ENCODE data around the gene HERC2. TPM values are rescaled to one million over a fixed set of nuclear protein-coding genes. Genes with fewer than 3 reads are reported as not detected.

HERC2 gene
- total RNA-seq, 1 experiment from 2014 or later = 69.2 TPM

- H4K8ac ChIP-seq (replicated peaks; ENCODE audit: insufficient read length, low read depth, low read length) = no peak overlapping the region
- no peak overlapping the region for H3K4me3 Mint-ChIP-seq
- peaks cover 48 to 68% (median 62%) of the 10 kb centered on the region in 3 experiments for H3K36me3 Mint-ChIP-seq (ENCODE audit: insufficient read depth in 1 of 3, low read depth in 3 of 3)
- H3K23ac ChIP-seq (ENCODE audit: insufficient read length, low read depth, low read length) = no peak overlapping the region
- H2AFZ ChIP-seq (ENCODE audit: low read length) = no peak overlapping the region
- no peak overlapping the region for H3K18ac ChIP-seq (ENCODE audit: insufficient read length, low read depth, low read length)
- H2BK20ac ChIP-seq (ENCODE audit: low read depth, low read length, poor library complexity, severe bottlenecking) = no peak overlapping the region
- 0 out of 4 replicates have a peak, but pooled peaks cover 0 to 3% of the 10 kb centered on the region in 2 experiments for H3K4me1 Mint-ChIP-seq
- no peak overlapping the region for H3K4ac ChIP-seq (ENCODE audit: low read depth, low read length)
- TF ChIP-seq CTCF (conservative IDR thresholded peaks at IDR 0.05) = no peak
- no peak overlapping the region for H2BK15ac ChIP-seq (ENCODE audit: low read depth, low read length)
- no peak overlapping the region for H3K4me2 ChIP-seq (ENCODE audit: insufficient read depth, insufficient read length, low read length)
- H2BK5ac ChIP-seq (ENCODE audit: insufficient read length, low read length) = no peak overlapping the region
- no peaks in the 10 kb centered on the region for H3K23me2 ChIP-seq (ENCODE audit: insufficient read length, low read depth, low read length, poor library complexity, severe bottlenecking)
- no peak overlapping the region for H3K27ac Mint-ChIP-seq
- H3T11ph ChIP-seq (ENCODE audit: low read length) = no peak overlapping the region
- H3K14ac ChIP-seq (ENCODE audit: insufficient read depth, low read length) = no peak overlapping the region
- H3K4me1 ChIP-seq (ENCODE audit: insufficient read depth, low read length) = no peaks in the 10 kb centered on the region
- H3K79me1 ChIP-seq (ENCODE audit: insufficient read depth, low read depth, low read length, poor library complexity, severe bottlenecking) = no peaks in the 10 kb centered on the region
- no peak overlapping the region for H2BK120ac ChIP-seq (ENCODE audit: low read depth, low read length, poor library complexity, severe bottlenecking)
- H4K20me1 ChIP-seq (ENCODE audit: control insufficient read depth, insufficient read depth, insufficient read length) = no peaks in the 10 kb centered on the region
- H2AK5ac ChIP-seq (ENCODE audit: insufficient read length, low read length) = no peak overlapping the region
- no peak overlapping the region for H3K27ac ChIP-seq (ENCODE audit: insufficient read length, low read depth, low read length)
- WGBS (ENCODE audit: extremely low coverage, insufficient read length, low lambda C conversion rate) = no CpG with 5 or more reads among the region's 4 CpGs
- no peaks in the 10 kb centered on the region for H3K27me3 ChIP-seq (ENCODE audit: insufficient read depth, low read length)
- DNase-seq = no peak
- no peak overlapping the region for H3K9ac ChIP-seq (ENCODE audit: extremely low read depth, insufficient read length, low read length)
- no peaks in the 10 kb centered on the region for H3K79me2 ChIP-seq (ENCODE audit: insufficient read depth, low read length)
- no peaks in the 10 kb centered on the region for H3K9me3 ChIP-seq (ENCODE audit: control insufficient read depth, low read depth, low read length)
- no peaks in the 10 kb centered on the region for H3K9me3 Mint-ChIP-seq
- H3K56ac ChIP-seq (ENCODE audit: insufficient read length, low read depth, low read length) = no peak overlapping the region
- peaks cover 4% of the 10 kb centered on the region for H3K27me3 Mint-ChIP-seq (ENCODE audit: low read depth)
- no peak overlapping the region for H4K91ac ChIP-seq (ENCODE audit: insufficient read length, low read depth, low read length)
- H2BK12ac ChIP-seq (ENCODE audit: insufficient read length, low read depth, low read length) = no peak overlapping the region
- H4K5ac ChIP-seq (ENCODE audit: insufficient read length, low read depth, low read length) = no peak overlapping the region
Measured at GRCh38 chr15:28114114-28114455, 207.9 kb downstream of the HERC2 start.

All from H9 (cell line).